H9 (cell line): ENCODE results near the gene RAB17. TPM values are rescaled to one million over a fixed set of nuclear protein-coding genes. Genes with fewer than 3 reads are reported as not detected.

ENCODE experiments used
- DNase-seq: peaks from one replicate; pipeline ENCODE4 v3.0.0-alpha.2; 2017
- H2AFZ ChIP-seq: one replicate; pipeline ENCODE4 v1.6.1; 2013; ENCODE audit warnings: mild to moderate bottlenecking, low read length, control low read depth, moderate library complexity
- H2AK5ac ChIP-seq: 2 replicates; pipeline ENCODE4 v1.6.1; 2013; ENCODE audit warnings: low read length, control low read depth, mixed read lengths; ENCODE audit not compliant: insufficient read length
- H2BK120ac ChIP-seq: one replicate; pipeline ENCODE4 v1.6.1; 2013; ENCODE audit warnings: low read depth, mild to moderate bottlenecking, low read length, control low read depth, inconsistent platforms; ENCODE audit not compliant: poor library complexity, severe bottlenecking
- H2BK12ac ChIP-seq: 2 replicates; pipeline ENCODE4 v1.6.1; 2013; ENCODE audit warnings: low read length, control low read depth, mixed read lengths, low read depth; ENCODE audit not compliant: insufficient read length
- H2BK15ac ChIP-seq: 2 replicates; pipeline ENCODE4 v1.6.1; 2013; ENCODE audit warnings: low read depth, low read length, control low read depth
- H2BK20ac ChIP-seq: one replicate; pipeline ENCODE4 v1.6.1; 2013; ENCODE audit warnings: low read depth, mild to moderate bottlenecking, low read length, control low read depth, inconsistent platforms; ENCODE audit not compliant: poor library complexity, severe bottlenecking
- H2BK5ac ChIP-seq: 2 replicates; pipeline ENCODE4 v1.6.1; 2013; ENCODE audit warnings: low read length, control low read depth, mixed read lengths; ENCODE audit not compliant: insufficient read length
- H3K14ac ChIP-seq: 2 replicates; pipeline ENCODE4 v1.6.1; 2013; ENCODE audit warnings: low read length, control low read depth; ENCODE audit not compliant: insufficient read depth
- H3K18ac ChIP-seq: 2 replicates; pipeline ENCODE4 v1.6.1; 2013; ENCODE audit warnings: low read depth, mild to moderate bottlenecking, mixed read lengths, low read length, control low read depth; ENCODE audit not compliant: insufficient read length
- H3K23ac ChIP-seq: 2 replicates; pipeline ENCODE4 v1.6.1; 2013; ENCODE audit warnings: low read length, control low read depth, mixed read lengths, low read depth; ENCODE audit not compliant: insufficient read length
- H3K23me2 ChIP-seq: 2 replicates; pipeline ENCODE4 v1.6.1; 2013; ENCODE audit warnings: low read depth, mild to moderate bottlenecking, mixed read lengths, low read length, control low read depth; ENCODE audit not compliant: insufficient read length, poor library complexity, severe bottlenecking
- H3K27ac ChIP-seq: 2 replicates; pipeline ENCODE4 v1.5.1; 2013; ENCODE audit warnings: low read length, control low read depth, mixed read lengths, low read depth; ENCODE audit not compliant: insufficient read length
- H3K27me3 ChIP-seq: 2 replicates; pipeline ENCODE4 v1.6.1; 2013; ENCODE audit warnings: low read length, control low read depth, inconsistent platforms; ENCODE audit not compliant: insufficient read depth
- H3K4ac ChIP-seq: 2 replicates; pipeline ENCODE4 v1.6.1; 2013; ENCODE audit warnings: low read depth, mild to moderate bottlenecking, control low read depth, inconsistent platforms, low read length, moderate library complexity
- H3K4me1 ChIP-seq: 2 replicates; pipeline ENCODE4 v1.6.1; 2013; ENCODE audit warnings: low read length, control low read depth, inconsistent platforms; ENCODE audit not compliant: insufficient read depth
- H3K4me2 ChIP-seq: 2 replicates; pipeline ENCODE4 v1.6.1; 2013; ENCODE audit warnings: low read length, control low read depth, mixed read lengths; ENCODE audit not compliant: insufficient read length, insufficient read depth
- H3K56ac ChIP-seq: 2 replicates; pipeline ENCODE4 v1.6.1; 2013; ENCODE audit warnings: low read depth, mild to moderate bottlenecking, mixed read lengths, low read length, control low read depth; ENCODE audit not compliant: insufficient read length
- H3K79me1 ChIP-seq: 2 replicates; pipeline ENCODE4 v1.6.1; 2013; ENCODE audit warnings: low read depth, mild to moderate bottlenecking, moderate library complexity, low read length, control low read depth, inconsistent platforms; ENCODE audit not compliant: insufficient read depth, poor library complexity, severe bottlenecking
- H3K79me2 ChIP-seq: 2 replicates; pipeline ENCODE4 v1.6.1; 2013; ENCODE audit warnings: low read length, control low read depth, inconsistent platforms; ENCODE audit not compliant: insufficient read depth
- H3K9ac ChIP-seq: 2 replicates; pipeline ENCODE4 v1.6.1; 2013; ENCODE audit warnings: low read length, control low read depth, mixed read lengths; ENCODE audit not compliant: insufficient read length; ENCODE audit errors: extremely low read depth
- H3K9me3 ChIP-seq: one replicate; pipeline ENCODE4 v1.6.1; 2013; ENCODE audit warnings: low read depth, low read length, inconsistent platforms; ENCODE audit not compliant: control insufficient read depth
- H3T11ph ChIP-seq: one replicate; pipeline ENCODE4 v1.6.1; 2013; ENCODE audit warnings: mild to moderate bottlenecking, low read length, control low read depth, inconsistent platforms
- H4K20me1 ChIP-seq: one replicate; pipeline ENCODE4 v1.6.1; 2013; ENCODE audit not compliant: control insufficient read depth, insufficient read length, insufficient read depth
- H4K5ac ChIP-seq: 2 replicates; pipeline ENCODE4 v1.6.1; 2013; ENCODE audit warnings: low read depth, mild to moderate bottlenecking, mixed read lengths, low read length, control low read depth; ENCODE audit not compliant: insufficient read length
- H4K8ac ChIP-seq: replicated peaks from 2 replicates; pipeline ENCODE4 v1.6.1; 2013; ENCODE audit warnings: low read length, control low read depth, mixed read lengths, low read depth; ENCODE audit not compliant: insufficient read length
- H4K91ac ChIP-seq: 2 replicates; pipeline ENCODE4 v1.6.1; 2013; ENCODE audit warnings: low read depth, mild to moderate bottlenecking, moderate library complexity, mixed read lengths, low read length, control low read depth; ENCODE audit not compliant: insufficient read length
- H3K27ac Mint-ChIP-seq, 3 experiments: 2 replicates in 2 of 3; 3 replicates in 1 of 3; pipeline ENCODE4 v1.8.0; 2020 to 2021; ENCODE audit warnings: mixed read lengths in 3 of 3, mild to moderate bottlenecking in 1 of 3, moderate library complexity in 1 of 3
- H3K27me3 Mint-ChIP-seq: 2 replicates; pipeline ENCODE4 v1.8.0; 2021; ENCODE audit warnings: low read depth, mild to moderate bottlenecking, moderate library complexity, mixed read lengths
- H3K36me3 Mint-ChIP-seq, 3 experiments: 2 replicates in 2 of 3; 3 replicates in 1 of 3; pipeline ENCODE4 v1.8.0; 2020 to 2021; ENCODE audit warnings: low read depth in 3 of 3, mixed read lengths in 3 of 3; ENCODE audit not compliant: insufficient read depth in 1 of 3
- H3K4me1 Mint-ChIP-seq, 2 experiments: 2 replicates each; pipeline ENCODE4 v1.8.0; 2020; ENCODE audit warnings: mixed read lengths in 2 of 2
- H3K4me3 Mint-ChIP-seq, 2 experiments: 2 replicates in 1 of 2; 3 replicates in 1 of 2; pipeline ENCODE4 v1.8.0; 2020 to 2021; ENCODE audit warnings: mild to moderate bottlenecking in 2 of 2, mixed read lengths in 2 of 2, moderate library complexity in 1 of 2
- H3K9me3 Mint-ChIP-seq, 2 experiments: 2 replicates in 1 of 2; 3 replicates in 1 of 2; pipeline ENCODE4 v1.8.0; 2020; ENCODE audit warnings: mild to moderate bottlenecking in 2 of 2, mixed read lengths in 2 of 2, moderate library complexity in 1 of 2
- WGBS: extraction: QIAGEN DNeasy Blood & Tissue Kit; methylation state at CpG from one replicate; pipeline ENCODE4 v1.1.7; 2013; ENCODE audit warnings: missing lambda C conversion rate, low lambda C conversion rate, mixed read lengths; ENCODE audit not compliant: insufficient read length; ENCODE audit errors: extremely low coverage; 5-methylcytosine and 5-hydroxymethylcytosine counted together
- total RNA-seq: library from RNA; stranded (reverse); gene quantifications from 2 replicates; pipeline ENCODE4 v1.2.1, GENCODE V29; 2021
- TF ChIP-seq, protein P1 (sequence below): fragments of 200-600 bp; sonication (generic); conservative IDR thresholded peaks from 3 replicates; pipeline ENCODE4 v1.8.0; 2021; ENCODE audit warnings: antibody characterized with exemption, mild to moderate bottlenecking

Gene RAB17
- total RNA-seq, 1 experiment from 2014 or later = 31.9 TPM

DNA sequence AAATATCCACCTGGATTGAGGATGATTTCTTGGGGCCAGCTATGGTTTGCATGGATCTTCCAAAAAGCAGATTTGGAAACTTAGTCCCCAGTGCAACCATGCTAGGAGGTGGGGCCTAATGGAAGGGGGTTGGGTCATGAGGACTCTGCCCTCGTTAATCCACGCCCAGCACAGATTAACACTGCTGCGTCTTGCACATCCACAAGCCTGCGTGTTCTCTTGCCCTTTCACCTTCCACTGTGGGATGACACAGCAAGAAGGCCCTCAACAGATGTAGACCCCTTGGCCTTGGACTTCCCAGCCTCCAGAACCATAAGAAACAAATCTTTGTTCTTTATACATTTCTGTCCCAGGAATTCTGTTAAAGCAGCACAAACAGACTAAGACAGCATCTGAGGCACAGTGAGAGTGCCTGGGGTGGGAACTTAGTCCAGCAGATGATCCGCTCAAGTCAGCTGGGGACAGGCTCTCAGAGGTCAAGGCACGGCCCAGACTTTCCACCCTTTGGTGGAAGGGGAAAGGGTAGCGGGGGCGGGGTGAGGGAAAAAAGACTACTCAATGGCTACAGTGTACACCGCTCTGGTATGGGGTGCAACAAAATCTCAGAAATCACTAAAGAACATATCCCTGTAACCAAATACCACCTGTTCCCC lies 2.4 kb downstream of the RAB17 start:
- Histone ChIP-seq H3K18ac (no peak overlapping the region), H2BK12ac (no peak overlapping the region), H3K4ac (no peak overlapping the region), H3K4me2 (peak overlapping the region; percentile 89), H4K5ac (no peak overlapping the region), H3K4me1 (peaks cover 12% of the 10 kb centered on the region; the same call in 1 of the 2 replicates), H3K27me3 (no peaks in the 10 kb centered on the region), H2BK5ac (no peak overlapping the region), H3K14ac (no peak overlapping the region), H3K9me3 (no peaks in the 10 kb centered on the region), H2AK5ac (no peak overlapping the region), H2BK15ac (no peak overlapping the region), H3K56ac (no peak overlapping the region), H3K79me2 (peaks cover 37% of the 10 kb centered on the region; the same call in 1 of the 2 replicates), H3K27ac (no peak overlapping the region), H3K23ac (no peak overlapping the region), H2BK120ac (no peak overlapping the region), H4K91ac (no peak overlapping the region), H3K9ac (peak overlapping the region; percentile 45), H3K23me2 (peaks cover 4% of the 10 kb centered on the region), H4K8ac (no peak overlapping the region), H2AFZ (no peak overlapping the region), H3K79me1 (peaks cover 5% of the 10 kb centered on the region), H2BK20ac (no peak overlapping the region), H4K20me1 (no peaks in the 10 kb centered on the region), H3T11ph (no peak overlapping the region)
- peak overlapping the region in 1 of 2 experiments; percentile 40; a peak in 2 of 5 replicates for H3K4me3 Mint-ChIP-seq
- H3K9me3 Mint-ChIP-seq = 0 out of 5 replicates have a peak, but pooled peaks cover 0 to 4% of the 10 kb centered on the region in 2 experiments
- no CpG with 5 or more reads among the region's 9 CpGs for WGBS
- peaks cover 68 to 87% of the 10 kb centered on the region in 2 experiments for H3K4me1 Mint-ChIP-seq
- no peak overlapping the region for H3K27ac Mint-ChIP-seq
- no peaks in the 10 kb centered on the region for H3K27me3 Mint-ChIP-seq
- TF ChIP-seq, protein P1, sequence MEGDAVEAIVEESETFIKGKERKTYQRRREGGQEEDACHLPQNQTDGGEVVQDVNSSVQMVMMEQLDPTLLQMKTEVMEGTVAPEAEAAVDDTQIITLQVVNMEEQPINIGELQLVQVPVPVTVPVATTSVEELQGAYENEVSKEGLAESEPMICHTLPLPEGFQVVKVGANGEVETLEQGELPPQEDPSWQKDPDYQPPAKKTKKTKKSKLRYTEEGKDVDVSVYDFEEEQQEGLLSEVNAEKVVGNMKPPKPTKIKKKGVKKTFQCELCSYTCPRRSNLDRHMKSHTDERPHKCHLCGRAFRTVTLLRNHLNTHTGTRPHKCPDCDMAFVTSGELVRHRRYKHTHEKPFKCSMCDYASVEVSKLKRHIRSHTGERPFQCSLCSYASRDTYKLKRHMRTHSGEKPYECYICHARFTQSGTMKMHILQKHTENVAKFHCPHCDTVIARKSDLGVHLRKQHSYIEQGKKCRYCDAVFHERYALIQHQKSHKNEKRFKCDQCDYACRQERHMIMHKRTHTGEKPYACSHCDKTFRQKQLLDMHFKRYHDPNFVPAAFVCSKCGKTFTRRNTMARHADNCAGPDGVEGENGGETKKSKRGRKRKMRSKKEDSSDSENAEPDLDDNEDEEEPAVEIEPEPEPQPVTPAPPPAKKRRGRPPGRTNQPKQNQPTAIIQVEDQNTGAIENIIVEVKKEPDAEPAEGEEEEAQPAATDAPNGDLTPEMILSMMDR = no peak
- peaks cover 4 to 14% (median 11%) of the 10 kb centered on the region in 3 experiments for H3K36me3 Mint-ChIP-seq
- no peak for DNase-seq
